HCEC 1CT (cell line): Measurements from ENCODE around the gene NDUFC1.

Experiments used
- DNase-seq: peaks from one replicate; pipeline ENCODE4 v3.0.0-alpha.2; 2017

Gene NDUFC1

GRCh38 chr4:139245590-139245989 is 56.7 kb downstream of the NDUFC1 start:
- DNase-seq: no peak

DNA sequence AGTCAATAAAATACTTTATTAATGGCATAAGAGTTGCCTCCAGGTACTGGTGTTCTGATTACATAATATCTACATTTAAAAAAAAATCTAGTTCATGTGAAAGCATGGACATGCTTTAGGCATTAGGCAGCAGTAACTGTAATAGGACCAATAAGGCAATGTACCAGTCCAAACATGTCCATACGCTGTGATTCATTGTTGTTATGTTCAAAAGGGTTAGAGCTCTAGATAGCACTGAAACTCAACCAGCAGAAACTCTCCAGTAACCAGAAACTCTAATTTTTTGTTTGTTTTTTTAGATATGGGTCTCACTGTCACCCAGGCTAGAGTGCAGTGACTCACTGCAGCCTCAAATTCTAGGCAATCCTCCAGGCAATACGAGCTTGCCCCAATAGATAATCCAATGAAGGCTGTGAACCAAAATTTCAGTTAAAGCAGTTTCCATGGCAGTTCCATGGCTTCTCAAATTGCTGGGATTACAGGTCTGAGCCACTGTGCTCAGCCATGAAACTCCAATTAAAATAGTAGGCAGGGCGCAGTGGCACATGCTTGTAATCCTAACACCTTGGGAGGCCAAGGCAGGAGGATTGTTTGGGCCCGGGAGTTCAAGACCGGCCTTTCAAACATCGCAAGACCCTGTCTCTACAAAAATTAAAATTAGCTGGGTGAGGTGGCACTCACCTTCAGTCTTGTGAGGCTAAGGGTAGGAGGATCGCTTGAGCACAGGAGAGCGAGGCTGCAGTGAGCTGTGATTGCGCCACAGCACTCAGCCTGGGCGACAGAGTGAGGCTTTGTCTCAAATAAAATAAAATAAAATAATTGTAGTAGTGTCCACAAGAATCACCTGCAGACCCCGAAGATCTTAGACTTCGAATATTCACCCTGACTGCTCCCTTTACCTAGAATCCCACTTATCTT is 58.6 kb downstream of the NDUFC1 start:
- peak; percentile 96 for DNase-seq

GRCh38 chr4:139242511-139243051 is 59.7 kb downstream of the NDUFC1 start:
- peak; percentile 60 for DNase-seq

- DNase-seq: no peak
Observed at GRCh38 chr4:139241784-139242151, 60.5 kb downstream of the NDUFC1 start.

DNA sequence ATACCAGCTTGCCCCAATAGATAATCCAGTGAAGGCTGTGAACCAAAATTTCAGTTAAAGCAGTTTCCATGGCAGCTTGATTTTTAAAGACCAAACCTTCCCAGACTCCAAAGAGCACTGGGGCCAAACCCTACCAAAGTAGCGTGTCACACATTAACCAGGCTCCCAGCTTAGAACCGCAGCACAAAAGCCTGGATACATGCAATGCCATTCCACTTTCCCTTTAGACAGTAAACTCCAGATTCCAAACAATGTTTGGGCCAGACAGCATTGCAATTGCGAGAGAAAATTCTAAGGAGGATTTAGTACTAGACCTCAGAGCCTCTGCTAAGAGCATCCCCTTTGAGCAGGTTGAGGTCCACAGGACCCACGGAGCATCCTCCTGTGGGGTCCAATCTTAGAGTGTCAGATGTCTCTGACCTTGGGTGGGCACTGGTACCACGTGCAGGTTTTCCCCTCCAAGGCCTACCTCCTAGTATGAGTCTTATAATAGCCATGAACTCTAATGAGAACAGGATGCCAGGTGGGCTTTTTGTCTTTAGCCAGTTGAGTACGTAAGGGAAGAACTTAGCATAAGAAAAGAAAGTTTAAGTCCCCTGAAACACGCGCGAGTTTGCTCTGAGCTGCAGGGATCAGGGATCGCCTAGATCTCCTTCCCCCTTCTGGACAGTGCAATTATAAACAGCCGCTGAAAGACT is 61.0 kb downstream of the NDUFC1 start:
- no peak for DNase-seq
